DND-41 (cell line): ENCODE measurements around the gene TYRO3.

ENCODE experiments used
- ATAC-seq: fragments of 200-7000 bp; cut with Tn5 transposase; 3 replicates; pipeline ENCODE4 v1.9.1; 2021; ENCODE audit warnings: low read depth; ENCODE audit not compliant: insufficient read depth
- DNase-seq: peaks from one replicate; pipeline ENCODE4 v3.0.0-alpha.2; 2020
- H2AFZ ChIP-seq: 2 replicates; pipeline ENCODE4 v1.6.0; 2012; ENCODE audit warnings: low read depth, low read length
- H3K27ac ChIP-seq: 2 replicates; pipeline ENCODE4 v1.5.1; 2012; ENCODE audit warnings: low read length, inconsistent platforms
- H3K27me3 ChIP-seq: fragments of 200-600 bp; sonication (generic); 2 replicates; pipeline ENCODE4 v1.6.0; 2012; ENCODE audit warnings: low read length, mild to moderate bottlenecking, inconsistent platforms; ENCODE audit not compliant: insufficient read depth, poor library complexity
- H3K36me3 ChIP-seq: 2 replicates; pipeline ENCODE4 v1.5.1; 2012; ENCODE audit warnings: low read length, inconsistent platforms; ENCODE audit not compliant: insufficient read depth
- H3K4me1 ChIP-seq: 2 replicates; pipeline ENCODE4 v1.5.1; 2012; ENCODE audit warnings: mild to moderate bottlenecking, low read length; ENCODE audit not compliant: insufficient read depth
- H3K4me2 ChIP-seq: 2 replicates; pipeline ENCODE4 v1.6.0; 2012; ENCODE audit warnings: mild to moderate bottlenecking, moderate library complexity, low read length, inconsistent platforms; ENCODE audit not compliant: insufficient read depth
- H3K4me3 ChIP-seq, 2 experiments: fragments of 200-600 bp in 1 of 2; shearing (Covaris generic) in 1 of 2; 2 replicates each; pipeline ENCODE4 v1.5.1; 2012 to 2016; ENCODE audit warnings: inconsistent platforms in 2 of 2, low read length in 2 of 2, mild to moderate bottlenecking in 2 of 2, low read depth in 1 of 2, moderate library complexity in 1 of 2
- H3K79me2 ChIP-seq: 2 replicates; pipeline ENCODE4 v1.6.0; 2012; ENCODE audit warnings: low read length, inconsistent platforms; ENCODE audit not compliant: insufficient read depth
- H3K9ac ChIP-seq: 2 replicates; pipeline ENCODE4 v1.6.0; 2012; ENCODE audit warnings: low read depth, mild to moderate bottlenecking, inconsistent platforms, low read length, moderate library complexity
- H3K9me3 ChIP-seq: 2 replicates; pipeline ENCODE4 v1.5.1; 2012; ENCODE audit warnings: low read length, moderate library complexity, mild to moderate bottlenecking, inconsistent platforms; ENCODE audit not compliant: insufficient read depth, severe bottlenecking
- H4K20me1 ChIP-seq: 2 replicates; pipeline ENCODE4 v1.6.0; 2012; ENCODE audit warnings: low read length; ENCODE audit not compliant: insufficient read depth
- EZH2 ChIP-seq: IDR thresholded peaks from 3 replicates; pipeline ENCODE4 v1.6.1; 2012; ENCODE audit warnings: borderline replicate concordance, low read depth, mild to moderate bottlenecking, moderate library complexity, low read length, inconsistent platforms; ENCODE audit not compliant: severe bottlenecking
- TF ChIP-seq, protein P1 (sequence below): IDR thresholded peaks from 2 replicates; pipeline ENCODE4 v1.5.1; 2012; ENCODE audit warnings: borderline replicate concordance, low read length, moderate library complexity, mild to moderate bottlenecking; ENCODE audit not compliant: poor library complexity, severe bottlenecking; ENCODE audit errors: extremely low read depth

The TYRO3 gene

DNA sequence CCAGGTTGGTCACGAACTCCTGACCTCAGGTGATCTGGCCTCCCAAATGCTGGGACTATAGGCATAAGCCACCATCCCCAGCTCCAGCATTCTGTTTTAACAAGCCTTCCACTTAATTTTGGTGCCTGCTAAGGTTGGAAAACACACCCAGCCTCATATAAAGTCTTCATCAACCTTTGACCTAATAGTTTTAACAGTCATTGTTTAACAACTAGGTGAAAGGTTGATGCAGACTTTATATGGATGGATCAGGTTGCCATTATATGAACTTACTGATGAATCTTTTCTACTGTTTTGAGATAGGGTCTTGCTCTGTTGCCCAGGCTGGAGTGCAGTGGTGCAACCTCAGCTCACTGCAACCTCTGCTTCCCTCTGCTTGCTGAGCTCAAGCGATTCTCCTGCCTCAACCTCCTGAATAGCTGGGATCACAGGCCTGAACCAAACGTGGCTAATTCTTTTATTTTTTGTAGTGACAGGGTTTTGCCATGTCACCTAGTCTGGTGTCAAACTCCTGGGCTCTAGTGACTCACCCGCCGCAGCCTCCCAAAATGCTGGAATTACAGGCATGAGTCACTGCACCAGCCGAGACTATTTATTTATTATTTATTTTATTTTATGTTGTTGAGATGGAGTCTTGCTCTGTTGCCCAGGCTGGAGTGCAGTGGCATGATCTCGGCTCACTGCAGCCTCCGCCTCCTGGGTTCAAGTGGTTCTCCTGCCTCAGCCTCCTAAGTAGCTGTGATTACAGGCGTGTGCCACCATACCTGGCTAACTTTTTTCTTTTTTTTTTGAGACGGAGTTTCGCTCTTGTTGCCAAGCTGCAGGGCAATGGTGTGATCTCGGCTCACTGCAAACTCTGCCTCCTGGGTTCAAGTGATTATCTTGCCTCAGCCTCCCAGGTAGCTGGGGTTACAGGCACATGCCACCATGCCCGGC lies 11.9 kb upstream of the TYRO3 start:
- TF ChIP-seq, protein P1, sequence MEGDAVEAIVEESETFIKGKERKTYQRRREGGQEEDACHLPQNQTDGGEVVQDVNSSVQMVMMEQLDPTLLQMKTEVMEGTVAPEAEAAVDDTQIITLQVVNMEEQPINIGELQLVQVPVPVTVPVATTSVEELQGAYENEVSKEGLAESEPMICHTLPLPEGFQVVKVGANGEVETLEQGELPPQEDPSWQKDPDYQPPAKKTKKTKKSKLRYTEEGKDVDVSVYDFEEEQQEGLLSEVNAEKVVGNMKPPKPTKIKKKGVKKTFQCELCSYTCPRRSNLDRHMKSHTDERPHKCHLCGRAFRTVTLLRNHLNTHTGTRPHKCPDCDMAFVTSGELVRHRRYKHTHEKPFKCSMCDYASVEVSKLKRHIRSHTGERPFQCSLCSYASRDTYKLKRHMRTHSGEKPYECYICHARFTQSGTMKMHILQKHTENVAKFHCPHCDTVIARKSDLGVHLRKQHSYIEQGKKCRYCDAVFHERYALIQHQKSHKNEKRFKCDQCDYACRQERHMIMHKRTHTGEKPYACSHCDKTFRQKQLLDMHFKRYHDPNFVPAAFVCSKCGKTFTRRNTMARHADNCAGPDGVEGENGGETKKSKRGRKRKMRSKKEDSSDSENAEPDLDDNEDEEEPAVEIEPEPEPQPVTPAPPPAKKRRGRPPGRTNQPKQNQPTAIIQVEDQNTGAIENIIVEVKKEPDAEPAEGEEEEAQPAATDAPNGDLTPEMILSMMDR, result no peak
- no peak for TF ChIP-seq EZH2
- peaks cover 17% of the 10 kb centered on the region for H3K79me2 ChIP-seq
- H3K4me3 ChIP-seq, result no peak overlapping the region
- H4K20me1 ChIP-seq, result no peaks in the 10 kb centered on the region
- ATAC-seq, result no peak
- H3K4me1 ChIP-seq, result peaks cover 19% of the 10 kb centered on the region
- H3K9ac ChIP-seq, result no peak overlapping the region
- no peak overlapping the region for H2AFZ ChIP-seq
- H3K27ac ChIP-seq, result no peak overlapping the region
- H3K9me3 ChIP-seq, result no peaks in the 10 kb centered on the region
- DNase-seq, result no peak
- no peaks in the 10 kb centered on the region for H3K27me3 ChIP-seq
- H3K36me3 ChIP-seq, result no peaks in the 10 kb centered on the region
- no peak overlapping the region for H3K4me2 ChIP-seq

DNA sequence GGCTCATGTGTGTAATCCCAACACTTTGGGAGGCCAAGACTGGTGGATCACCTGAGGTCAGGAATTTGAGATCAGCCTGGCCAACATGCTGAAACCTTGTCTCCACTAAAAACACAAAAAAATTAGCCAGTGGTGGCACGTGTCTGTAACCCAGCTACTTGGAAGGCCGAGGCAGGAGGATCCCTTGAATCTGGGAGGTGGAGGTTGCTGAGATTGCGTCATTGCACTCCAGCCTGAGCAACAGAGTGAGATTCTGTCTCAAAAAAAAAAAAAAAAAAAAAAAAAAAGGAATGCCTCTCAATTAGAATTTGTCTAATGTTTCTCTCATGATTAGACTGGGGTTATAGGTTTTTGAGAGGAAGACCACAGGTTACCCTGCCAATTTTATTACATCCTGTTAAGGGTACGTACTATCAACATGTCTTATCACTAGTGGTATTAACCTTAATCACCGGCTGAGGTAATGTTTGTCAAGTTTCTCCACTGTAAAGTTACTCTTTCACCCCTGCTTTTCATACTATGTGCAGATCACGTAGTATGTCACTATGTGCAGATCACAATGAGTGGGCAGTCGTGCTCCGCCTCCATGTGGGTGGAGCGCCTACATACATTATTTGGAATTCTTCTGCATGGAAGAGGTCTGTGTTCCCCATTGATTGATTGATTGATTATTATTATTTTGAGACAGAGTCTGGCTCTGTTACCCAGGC lies 8.8 kb upstream of the TYRO3 start:
- H3K36me3 ChIP-seq, result no peaks in the 10 kb centered on the region
- H3K4me2 ChIP-seq, result no peak overlapping the region
- no peaks in the 10 kb centered on the region for H3K27me3 ChIP-seq
- ATAC-seq (no peak), DNase-seq (no peak)
- H3K9ac ChIP-seq, result no peak overlapping the region
- TF ChIP-seq EZH2, result no peak
- TF ChIP-seq, protein P1, result no peak
- H3K27ac ChIP-seq, result no peak overlapping the region
- no peak overlapping the region for H2AFZ ChIP-seq
- H4K20me1 ChIP-seq, result no peaks in the 10 kb centered on the region
- H3K4me3 ChIP-seq, result no peak overlapping the region
- H3K79me2 ChIP-seq, result no peaks in the 10 kb centered on the region
- no peaks in the 10 kb centered on the region for H3K9me3 ChIP-seq
- no peaks in the 10 kb centered on the region for H3K4me1 ChIP-seq

DNA sequence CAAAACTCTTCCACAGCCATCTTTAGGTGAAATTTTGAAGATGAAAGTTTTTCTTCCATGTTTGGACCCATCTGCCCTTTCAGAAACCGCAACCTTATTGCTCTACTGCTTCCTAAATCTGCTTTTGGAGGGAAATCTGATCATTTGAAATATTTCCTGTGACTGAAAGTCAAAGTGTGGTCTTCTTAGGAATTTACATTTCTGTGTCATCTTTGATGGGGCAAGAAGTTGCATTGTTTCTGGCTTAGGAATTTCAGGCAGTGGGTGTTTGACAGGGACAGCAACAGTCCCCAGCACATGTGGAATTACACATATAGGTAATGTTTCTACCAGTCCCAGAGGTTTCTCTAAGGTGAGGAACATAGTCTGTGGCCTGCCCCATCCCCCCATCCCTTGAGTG lies 5.3 kb upstream of the TYRO3 start:
- no peaks in the 10 kb centered on the region for H3K27me3 ChIP-seq
- ATAC-seq, result no peak
- no peaks in the 10 kb centered on the region for H3K9me3 ChIP-seq
- no peak for TF ChIP-seq EZH2
- TF ChIP-seq, protein P1, result no peak
- no peak for DNase-seq
- no peak overlapping the region for H3K4me2 ChIP-seq
- no peak overlapping the region for H3K27ac ChIP-seq
- H4K20me1 ChIP-seq, result no peaks in the 10 kb centered on the region
- H3K4me3 ChIP-seq, result no peak overlapping the region
- H3K9ac ChIP-seq, result no peak overlapping the region
- no peaks in the 10 kb centered on the region for H3K36me3 ChIP-seq
- H3K79me2 ChIP-seq, result no peaks in the 10 kb centered on the region
- H2AFZ ChIP-seq, result no peak overlapping the region
- peaks cover 16% of the 10 kb centered on the region for H3K4me1 ChIP-seq
